ENCODE measurements around the gene LDLRAD3.

DNA sequence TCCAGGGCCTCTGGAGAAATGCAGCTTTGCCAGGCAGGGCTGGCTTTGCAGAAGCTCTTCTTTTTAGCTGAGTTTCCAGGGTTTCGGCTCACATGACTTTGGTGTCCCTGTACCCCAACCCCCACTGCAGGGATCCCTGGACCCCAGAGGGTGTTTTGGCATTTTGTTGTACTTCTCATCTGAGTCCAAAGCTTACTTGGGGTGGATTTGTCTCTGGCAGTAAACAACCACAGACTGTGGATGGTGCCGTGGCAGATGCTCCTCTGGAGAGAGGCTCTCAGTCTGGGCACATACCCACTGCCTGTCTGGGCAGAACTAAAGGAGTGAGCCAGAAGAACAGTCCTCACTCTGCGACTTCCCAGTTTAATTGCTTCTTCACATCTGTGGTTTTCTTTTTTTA lies 295.8 kb downstream of the LDLRAD3 start:
- TF ChIP-seq, protein P1, sequence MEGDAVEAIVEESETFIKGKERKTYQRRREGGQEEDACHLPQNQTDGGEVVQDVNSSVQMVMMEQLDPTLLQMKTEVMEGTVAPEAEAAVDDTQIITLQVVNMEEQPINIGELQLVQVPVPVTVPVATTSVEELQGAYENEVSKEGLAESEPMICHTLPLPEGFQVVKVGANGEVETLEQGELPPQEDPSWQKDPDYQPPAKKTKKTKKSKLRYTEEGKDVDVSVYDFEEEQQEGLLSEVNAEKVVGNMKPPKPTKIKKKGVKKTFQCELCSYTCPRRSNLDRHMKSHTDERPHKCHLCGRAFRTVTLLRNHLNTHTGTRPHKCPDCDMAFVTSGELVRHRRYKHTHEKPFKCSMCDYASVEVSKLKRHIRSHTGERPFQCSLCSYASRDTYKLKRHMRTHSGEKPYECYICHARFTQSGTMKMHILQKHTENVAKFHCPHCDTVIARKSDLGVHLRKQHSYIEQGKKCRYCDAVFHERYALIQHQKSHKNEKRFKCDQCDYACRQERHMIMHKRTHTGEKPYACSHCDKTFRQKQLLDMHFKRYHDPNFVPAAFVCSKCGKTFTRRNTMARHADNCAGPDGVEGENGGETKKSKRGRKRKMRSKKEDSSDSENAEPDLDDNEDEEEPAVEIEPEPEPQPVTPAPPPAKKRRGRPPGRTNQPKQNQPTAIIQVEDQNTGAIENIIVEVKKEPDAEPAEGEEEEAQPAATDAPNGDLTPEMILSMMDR (conservative IDR thresholded peaks at IDR 0.05; ENCODE audit: low read depth, low read length): no peak
- no peak for TF ChIP-seq EZH2 (IDR thresholded peaks at IDR 0.05; ENCODE audit: low read length, unreplicated experiment)

All from PC-3 (cell line).